Vagina (tissue), 2 donors: ENCODE measurements around the gene ITPR1. TPM values are rescaled to one million over a fixed set of nuclear protein-coding genes. Genes with fewer than 3 reads are reported as not detected.

Experiments
- DNase-seq, 2 donors: peaks; one replicate each; pipeline ENCODE4 v3.0.0-alpha.2; 2017; ENCODE audit errors: extremely low spot score in 2 of 2
- H3K27ac ChIP-seq: fragments of 200-600 bp; sonication (generic); one replicate; pipeline ENCODE4 v1.5.1; 2019
- H3K27me3 ChIP-seq: fragments of 200-600 bp; sonication (generic); one replicate; pipeline ENCODE4 v1.5.1; 2019
- H3K36me3 ChIP-seq, 2 donors: fragments of 200-600 bp; sonication (generic); one replicate each; pipeline ENCODE4 v1.5.1; 2017 to 2019
- H3K4me1 ChIP-seq: fragments of 200-600 bp; sonication (generic); one replicate; pipeline ENCODE4 v1.5.1; 2019
- H3K4me3 ChIP-seq, 2 donors: fragments of 200-600 bp; sonication (generic); 1 replicate in 1 of 2; 2 replicates in 1 of 2; pipeline ENCODE4 v1.5.1; 2016 to 2019
- H3K9me3 ChIP-seq: fragments of 200-600 bp; sonication (generic); one replicate; pipeline ENCODE4 v1.5.1; 2019
- CTCF ChIP-seq, 3 experiments: fragments of 450-650 bp in 2 of 3; fragments of 200-600 bp in 1 of 3; sonication (generic) in 1 of 3; IDR thresholded peaks; one replicate each; pipeline ENCODE4 v1.5.1; 2017 to 2019; ENCODE audit warnings: antibody characterized with exemption in 3 of 3, mild to moderate bottlenecking in 2 of 3, moderate library complexity in 2 of 3
- POLR2A ChIP-seq, 2 donors: fragments of 450-650 bp; IDR thresholded peaks; one replicate each; pipeline ENCODE4 v1.6.1; 2017; ENCODE audit warnings: antibody characterized with exemption in 2 of 2, mild to moderate bottlenecking in 2 of 2, moderate library complexity in 2 of 2
- POLR2AphosphoS5 ChIP-seq, 2 donors: sonication (generic); formaldehyde crosslinking; IDR thresholded peaks; one replicate each; pipeline ENCODE4 v1.9.0; 2017; ENCODE audit warnings: antibody characterized with exemption in 2 of 2, mild to moderate bottlenecking in 2 of 2, low read depth in 1 of 2; ENCODE audit not compliant: insufficient read depth in 1 of 2
- intact Hi-C: fragments of 100-400 bp; cut with DNase I; formaldehyde crosslinking; loops from one replicate; pipeline ENCODE4 v1.15.1; 2023
- total RNA-seq: library from RNA; depleted of rRNA; stranded (reverse); fragments of >200 nt; gene quantifications from one replicate; pipeline ENCODE4 v1.2.3, GENCODE V29; 2016

ITPR1 gene
- total RNA-seq, 1 donor from 2014 or later, result 108 TPM

- Histone ChIP-seq H3K27ac (no peak overlapping the region), H3K27me3 (no peaks in the 10 kb centered on the region), H3K36me3 (peaks cover 0 to 15% of the 10 kb centered on the region in 2 donors), H3K4me1 (peaks cover 36% of the 10 kb centered on the region), H3K4me3 (no peak overlapping the region), H3K9me3 (no peaks in the 10 kb centered on the region)
- intact Hi-C loops, result no loop called here
- DNase-seq, result no peak
- TF ChIP-seq POLR2A (IDR thresholded peaks at IDR 0.05) (no peak), POLR2AphosphoS5 (IDR thresholded peaks at IDR 0.05; ENCODE audit: insufficient read depth in 1 of 2, low read depth in 1 of 2) (no peak), CTCF (IDR thresholded peaks at IDR 0.05) (no peak)
Measured at GRCh38 chr3:4822568-4822967, 329.4 kb downstream of the ITPR1 start.

- intact Hi-C loops, result no loop called here
- Histone ChIP-seq H3K4me1 (peaks cover 44% of the 10 kb centered on the region), H3K4me3 (no peak overlapping the region), H3K27ac (no peak overlapping the region), H3K27me3 (no peaks in the 10 kb centered on the region), H3K9me3 (no peaks in the 10 kb centered on the region), H3K36me3 (peaks cover 0 to 7% of the 10 kb centered on the region in 2 donors)
- TF ChIP-seq CTCF (IDR thresholded peaks at IDR 0.05), result no peak
- TF ChIP-seq POLR2AphosphoS5 (IDR thresholded peaks at IDR 0.05; ENCODE audit: insufficient read depth in 1 of 2, low read depth in 1 of 2), result no peak
- TF ChIP-seq POLR2A (IDR thresholded peaks at IDR 0.05), result no peak
- DNase-seq, result no peak
Measured at GRCh38 chr3:4823385-4823784, 330.2 kb downstream of the ITPR1 start.

DNA sequence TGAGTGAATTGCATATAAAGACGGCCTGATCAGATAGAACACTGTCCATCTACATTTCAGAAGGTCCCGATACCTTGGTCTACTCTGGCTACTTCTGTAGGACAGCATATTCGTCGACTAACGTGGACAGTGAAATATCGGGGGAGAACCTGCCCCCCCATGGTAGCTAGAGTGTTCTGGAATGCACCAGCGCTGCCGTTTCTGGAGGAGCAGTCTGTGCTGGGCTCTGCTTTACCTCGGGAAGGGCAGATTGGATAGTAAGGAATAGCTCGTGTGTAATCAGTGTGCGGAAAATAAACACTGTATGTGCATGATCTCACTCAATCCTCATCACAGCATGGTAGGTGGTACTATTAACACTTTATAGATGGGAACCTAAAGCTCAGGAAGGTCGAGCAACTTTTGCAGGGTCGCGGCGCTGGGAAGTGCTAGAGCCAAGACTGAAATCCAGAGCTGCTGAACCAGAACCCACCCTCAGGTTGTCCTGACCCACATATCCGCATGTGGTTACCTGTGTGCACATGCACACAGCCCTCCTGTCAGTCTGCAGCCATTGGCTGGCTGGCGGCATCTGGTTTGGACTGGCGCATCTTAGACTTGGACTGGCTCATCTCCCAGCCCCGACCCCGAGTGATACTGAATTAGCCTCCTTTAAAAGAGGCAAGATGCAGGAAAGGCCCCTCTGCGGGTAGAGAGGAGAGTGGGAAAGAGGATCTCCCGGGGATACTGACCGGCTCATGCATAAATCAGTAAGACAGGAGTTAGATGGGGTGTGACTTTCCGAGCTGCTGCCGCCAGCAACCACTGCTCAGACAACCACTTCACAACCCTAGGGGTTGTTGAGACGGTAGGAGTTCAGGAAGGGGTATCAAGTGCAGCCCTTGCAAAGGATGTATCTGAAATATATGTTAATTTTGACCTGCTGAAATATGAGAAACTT, 331.1 kb downstream of the ITPR1 start:
- Histone ChIP-seq H3K27ac (peak overlapping the region; percentile 79), H3K9me3 (no peaks in the 10 kb centered on the region)

DNA sequence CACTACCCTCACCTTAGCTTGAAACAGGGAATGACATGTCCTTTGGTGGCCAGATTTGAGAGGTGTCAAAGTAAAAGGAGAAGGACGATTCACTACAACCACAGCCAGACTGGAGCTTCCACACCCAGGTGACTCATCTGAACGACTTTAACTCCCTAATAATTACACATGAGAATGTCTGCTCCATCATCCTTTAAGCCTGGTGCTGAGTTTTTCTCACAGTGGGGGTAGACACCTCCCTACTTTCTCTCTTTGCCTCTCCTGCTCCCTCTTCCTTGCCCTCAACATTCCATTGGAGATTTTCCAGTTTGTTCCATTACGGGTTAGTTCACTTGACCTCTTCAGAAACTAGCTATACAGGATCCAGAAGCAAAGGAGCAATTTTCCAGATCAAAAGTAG, 331.8 kb downstream of the ITPR1 start:
- DNase-seq, result no peak
- intact Hi-C loops, result loop anchor here (5.0 kb wide), 2 partner anchors 78 to 157 kb away; no protein-coding TSS in a partner anchor
- H3K4me1 ChIP-seq, result peaks cover 60% of the 10 kb centered on the region

More for the DNA sequence above, 331.1 kb downstream of the ITPR1 start:
- peaks cover 53% of the 10 kb centered on the region for H3K4me1 ChIP-seq
- no peak overlapping the region for H3K4me3 ChIP-seq
- no peaks in the 10 kb centered on the region for H3K36me3 ChIP-seq
- H3K27me3 ChIP-seq, result no peaks in the 10 kb centered on the region
- intact Hi-C loops, result no loop called here
- DNase-seq, result no peak
- TF ChIP-seq POLR2A (IDR thresholded peaks at IDR 0.05) (no peak), CTCF (IDR thresholded peaks at IDR 0.05) (no peak), POLR2AphosphoS5 (IDR thresholded peaks at IDR 0.05; ENCODE audit: insufficient read depth in 1 of 2, low read depth in 1 of 2) (no peak)

More for the DNA sequence above, 331.8 kb downstream of the ITPR1 start:
- H3K36me3 ChIP-seq, result no peaks in the 10 kb centered on the region
- no peaks in the 10 kb centered on the region for H3K9me3 ChIP-seq
- TF ChIP-seq POLR2AphosphoS5 (IDR thresholded peaks at IDR 0.05; ENCODE audit: insufficient read depth in 1 of 2, low read depth in 1 of 2) (peak in 1 of 2 donors; percentile 29), CTCF (IDR thresholded peaks at IDR 0.05) (no peak)
- no peaks in the 10 kb centered on the region for H3K27me3 ChIP-seq
- H3K4me3 ChIP-seq, result no peak overlapping the region
- H3K27ac ChIP-seq, result peak overlapping the region; percentile 79
